GF-D8 (cell line): Measurements from ENCODE around the gene ORM1.

ENCODE experiments used
- DNase-seq: peaks from one replicate; lab custom pipeline; 2025; lab: John Stamatoyannopoulos, UW

The ORM1 gene

DNA sequence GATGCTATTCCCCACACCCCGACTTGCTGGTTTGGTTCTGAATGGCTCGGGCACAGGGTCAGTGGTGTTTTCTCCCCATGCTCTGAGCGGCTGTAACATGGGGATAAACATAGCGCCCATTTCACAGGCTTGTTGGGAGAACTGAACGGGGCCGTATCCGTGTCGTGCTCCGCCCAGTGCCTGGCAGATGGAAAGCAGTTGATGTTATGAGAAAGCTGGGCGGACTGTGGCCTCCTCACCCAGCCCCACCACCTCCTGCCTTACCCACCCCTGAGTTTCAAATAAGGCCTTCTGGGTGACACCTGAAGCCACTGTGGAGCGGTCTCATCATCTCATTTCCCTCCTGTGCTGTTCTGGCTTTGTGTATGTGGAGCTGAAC, 21.3 kb downstream of the ORM1 start:
- no peak for DNase-seq

DNA sequence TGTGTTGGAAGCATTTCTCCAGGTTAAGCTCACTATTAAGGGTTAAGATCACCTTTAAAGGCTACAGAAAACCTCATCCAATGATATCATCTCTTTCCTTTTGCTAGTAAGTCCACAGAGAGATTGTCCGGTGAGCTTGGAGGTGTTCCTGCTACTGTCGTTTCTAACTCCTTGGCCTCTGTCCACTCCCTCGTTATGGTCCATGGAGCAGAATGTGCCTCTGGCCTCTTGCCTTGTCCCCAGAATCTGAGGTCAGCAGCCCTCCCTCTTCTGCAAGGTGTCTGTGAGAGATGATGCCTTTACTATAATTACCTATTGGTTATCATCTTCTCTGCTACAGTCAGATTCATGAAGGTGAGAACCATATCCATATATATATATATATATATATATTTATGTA, 21.8 kb downstream of the ORM1 start:
- no peak for DNase-seq

DNA sequence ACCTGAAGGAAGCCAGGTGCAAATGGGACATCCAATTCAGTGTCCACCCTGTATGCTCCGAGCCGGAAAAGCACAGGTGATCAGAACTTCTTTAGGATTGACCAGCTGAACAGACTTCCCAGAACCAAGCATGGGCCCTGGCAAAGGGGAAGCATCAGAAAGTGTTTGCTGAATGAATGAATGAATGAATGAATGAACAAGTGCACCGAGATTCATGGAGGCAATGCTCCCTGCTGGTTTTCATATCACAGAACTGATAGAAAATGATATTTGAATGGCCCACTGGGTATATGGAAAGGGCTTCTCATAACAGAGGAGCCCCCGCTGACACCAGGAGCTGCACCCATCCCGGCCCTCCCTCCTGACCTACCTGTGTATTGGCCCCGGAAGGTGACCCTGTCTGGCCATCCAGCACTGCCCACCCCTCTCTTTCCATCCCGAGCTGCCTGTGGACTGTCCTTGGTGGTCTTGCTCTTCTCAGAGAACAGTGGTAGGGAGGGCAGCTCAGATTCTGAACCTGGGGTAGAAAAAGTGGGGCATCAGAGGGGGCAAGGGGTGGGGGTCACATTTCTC, 22.7 kb downstream of the ORM1 start:
- no peak for DNase-seq

DNA sequence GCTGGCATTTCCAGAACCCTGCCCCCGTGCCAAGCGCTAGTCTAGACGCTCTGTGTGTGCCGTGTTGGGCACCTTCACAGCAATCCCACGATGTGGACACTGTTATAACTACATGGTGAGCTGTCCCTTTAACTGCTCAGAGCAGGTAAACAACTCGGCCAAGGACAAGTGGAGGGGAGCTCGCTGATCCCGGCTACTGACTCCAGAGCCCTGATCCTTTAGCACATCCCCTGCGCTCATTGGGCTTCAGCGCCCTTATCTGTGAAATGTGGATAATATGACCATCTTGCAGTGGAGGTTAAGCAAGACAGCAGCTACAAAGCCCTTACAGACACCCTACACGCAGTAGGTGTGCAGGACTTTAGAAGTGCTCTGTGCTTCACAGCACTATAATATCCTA, 23.2 kb downstream of the ORM1 start:
- no peak for DNase-seq

DNA sequence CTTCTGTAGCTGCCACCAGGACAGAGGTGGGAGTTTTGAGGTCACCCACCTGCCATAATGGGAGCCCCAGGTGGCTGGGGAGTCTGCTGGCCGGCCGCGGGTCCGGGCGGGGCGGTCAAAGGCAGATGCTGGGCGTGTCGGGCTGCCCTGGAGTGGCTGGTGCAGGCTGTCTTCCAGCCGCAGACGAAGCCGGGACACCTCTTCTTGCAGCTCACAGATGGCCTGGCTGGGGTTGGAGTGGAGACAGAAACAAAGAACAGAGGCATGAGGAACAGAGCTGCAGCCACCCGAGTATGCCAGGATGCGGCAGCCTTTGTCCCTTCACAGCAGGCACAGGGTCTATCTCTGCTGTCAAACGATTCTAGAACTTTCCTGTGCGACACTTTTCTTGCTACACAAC, 24.8 kb downstream of the ORM1 start:
- DNase-seq = no peak

DNA sequence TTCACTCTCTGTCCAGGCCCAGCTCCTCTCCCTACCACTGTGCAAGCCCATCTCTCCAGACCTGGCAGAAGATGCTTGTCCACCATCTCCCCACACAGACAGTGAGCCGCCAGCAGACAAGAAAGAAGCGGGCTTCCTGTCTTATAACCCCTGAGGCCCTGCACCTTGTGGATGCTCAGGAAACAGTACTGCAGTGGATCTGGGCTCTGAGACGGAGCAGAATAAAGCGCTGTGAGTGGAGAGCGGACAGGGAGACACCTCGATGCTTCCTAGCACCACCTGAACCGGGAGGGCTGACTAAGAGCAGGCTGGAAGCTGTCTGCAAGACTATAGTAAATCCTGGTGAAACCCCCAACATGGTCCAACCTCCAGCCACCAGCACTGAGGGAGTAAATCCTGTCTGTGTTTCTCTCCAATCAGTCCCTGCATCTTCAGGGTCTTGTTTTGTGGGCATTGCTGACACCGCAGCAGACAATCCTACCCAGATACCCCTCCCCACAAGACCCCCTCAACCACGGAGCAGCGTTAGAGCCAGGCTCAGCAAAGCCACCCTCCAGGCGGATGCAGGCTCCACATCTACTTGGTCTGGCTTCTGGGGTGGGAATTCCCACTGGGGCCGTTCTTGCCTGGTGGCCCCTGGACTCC, 25.5 kb downstream of the ORM1 start:
- DNase-seq = no peak

DNA sequence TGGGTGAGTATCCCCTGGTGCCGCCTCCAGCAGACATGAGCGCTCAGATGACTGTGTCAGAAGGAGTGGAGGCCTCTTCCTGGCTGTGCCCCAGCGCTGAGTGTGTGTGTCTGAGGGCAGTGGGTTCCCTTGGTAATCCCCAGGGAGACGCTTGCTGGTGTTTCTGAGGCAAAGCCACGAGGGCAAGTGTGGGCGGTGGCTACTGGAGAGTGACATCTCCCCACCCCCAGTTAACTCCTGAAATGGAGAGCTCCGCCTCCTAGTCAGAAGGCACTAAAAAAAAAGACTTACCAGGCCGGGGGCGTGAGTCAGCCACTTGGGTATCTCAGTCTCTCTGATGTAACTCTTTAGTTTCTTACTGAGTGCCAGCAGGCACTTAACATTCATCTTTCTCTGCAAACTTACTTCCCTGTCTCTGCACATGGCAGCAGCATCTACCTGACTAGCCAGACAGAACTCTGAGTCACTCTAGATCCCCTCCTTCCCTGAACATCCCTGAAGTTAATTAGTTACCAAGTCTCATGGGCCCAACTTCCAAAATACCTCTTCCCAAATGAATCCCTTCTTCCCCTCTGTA, 26.1 kb downstream of the ORM1 start:
- peak; percentile 97 for DNase-seq

DNA sequence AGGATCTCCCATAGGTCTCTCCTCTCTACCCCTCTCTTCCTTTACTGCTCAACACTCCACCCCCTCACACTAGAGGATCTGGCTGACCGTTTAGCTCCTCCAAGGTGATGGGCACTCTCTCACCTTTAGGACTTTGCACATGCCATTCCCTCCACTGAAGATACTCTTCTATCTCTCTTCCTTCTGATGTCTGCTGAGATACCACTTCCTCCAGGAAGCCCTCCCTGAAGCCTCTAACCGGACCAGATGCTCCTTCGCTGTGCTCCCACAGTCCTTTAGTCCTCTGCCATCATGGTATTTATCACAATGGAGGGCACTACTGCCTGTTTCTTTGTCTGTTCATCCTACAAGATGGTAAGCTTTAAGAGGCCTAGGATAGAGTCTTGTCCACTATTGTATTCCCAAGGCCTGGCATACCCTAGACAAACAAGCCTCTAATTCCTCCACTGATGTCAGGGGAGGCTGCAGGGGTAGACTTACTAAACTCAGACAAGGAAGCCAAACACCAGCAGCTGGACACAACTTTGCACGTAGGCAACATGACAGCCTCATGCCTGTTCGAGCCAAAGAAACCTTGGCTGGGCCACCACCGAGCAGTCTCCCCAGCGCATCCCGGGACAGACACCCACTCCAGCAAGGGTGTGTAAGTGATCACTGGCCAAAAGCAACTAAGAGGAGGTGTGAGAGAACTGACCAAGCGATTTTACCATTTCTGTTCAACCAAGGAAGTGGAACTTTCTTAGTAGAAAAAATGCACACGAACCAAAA, 27.0 kb downstream of the ORM1 start:
- DNase-seq = no peak

DNA sequence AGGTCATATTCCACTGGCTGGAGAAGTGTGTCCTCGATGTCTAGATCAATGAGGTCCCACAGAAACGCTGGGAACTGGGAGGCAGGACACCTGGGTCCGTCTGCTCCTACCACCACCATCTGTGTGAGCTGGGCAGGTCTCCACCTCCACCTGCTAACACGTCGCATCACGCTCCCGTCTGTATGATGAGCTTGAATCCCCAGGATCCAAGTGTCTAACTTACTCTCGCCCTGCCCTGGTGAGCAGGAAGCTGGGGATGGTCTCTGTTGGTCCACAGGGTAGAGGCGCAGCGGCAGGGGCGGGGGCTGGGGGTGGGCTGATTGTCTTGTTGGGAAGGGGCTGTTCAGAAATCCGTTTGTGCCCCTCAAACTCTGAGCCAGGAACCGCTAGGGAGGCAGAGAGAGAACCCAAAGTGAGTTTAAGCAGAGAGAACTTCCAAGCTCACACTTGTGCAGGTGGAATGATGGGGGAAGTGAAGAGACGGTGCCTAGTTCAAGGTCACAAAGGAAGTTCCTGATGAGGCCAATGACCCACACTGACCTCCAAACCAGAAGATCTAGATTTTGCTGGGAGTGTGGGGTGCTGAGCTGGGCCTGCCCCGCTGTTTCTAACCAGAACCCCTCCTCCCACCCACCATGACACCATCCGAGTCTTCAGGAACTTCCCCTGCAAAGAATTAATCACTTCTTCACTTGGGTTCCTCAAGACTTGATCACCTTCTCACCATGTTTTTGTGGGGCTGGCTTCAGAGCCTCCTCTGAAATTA, 27.9 kb downstream of the ORM1 start:
- DNase-seq = no peak

DNA sequence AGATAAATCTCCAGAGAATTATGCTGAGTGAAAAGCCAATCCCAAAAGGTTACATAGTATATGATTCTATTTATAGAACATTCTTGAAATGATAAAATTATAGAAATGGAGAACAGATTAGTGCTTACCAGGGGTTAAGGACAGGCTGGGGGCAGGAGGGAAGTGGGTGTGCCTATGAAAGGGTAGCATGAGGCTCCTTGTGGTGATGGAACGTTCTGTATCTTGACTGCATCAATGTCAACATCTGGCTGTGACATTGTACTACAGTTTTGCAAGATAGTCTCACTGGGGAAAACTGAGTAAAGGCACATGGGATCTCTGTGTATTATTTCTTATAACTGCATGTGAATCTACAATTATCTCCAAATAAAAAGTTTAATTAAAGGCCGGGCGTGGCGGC, 29.0 kb downstream of the ORM1 start:
- DNase-seq = no peak

DNA sequence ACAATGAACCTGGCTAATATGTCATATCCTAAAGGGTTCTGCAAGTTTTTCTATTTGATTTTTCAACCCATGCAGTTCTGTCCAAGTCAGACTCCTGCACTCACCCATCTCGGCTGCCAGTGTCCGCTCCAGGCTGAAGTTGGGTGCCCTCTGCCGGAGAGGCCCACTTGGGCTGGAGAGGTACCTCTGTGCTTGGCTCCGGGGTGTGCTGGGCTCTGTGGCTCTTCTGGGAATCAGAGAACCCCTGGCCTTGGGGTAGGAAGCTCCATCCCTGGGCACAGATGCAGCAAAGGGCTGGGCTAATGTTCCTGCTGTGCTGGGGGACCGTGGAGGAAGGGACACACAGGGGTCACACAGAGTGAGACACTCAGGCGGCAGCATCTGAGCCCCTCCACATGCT, 32.9 kb downstream of the ORM1 start:
- DNase-seq = no peak

DNA sequence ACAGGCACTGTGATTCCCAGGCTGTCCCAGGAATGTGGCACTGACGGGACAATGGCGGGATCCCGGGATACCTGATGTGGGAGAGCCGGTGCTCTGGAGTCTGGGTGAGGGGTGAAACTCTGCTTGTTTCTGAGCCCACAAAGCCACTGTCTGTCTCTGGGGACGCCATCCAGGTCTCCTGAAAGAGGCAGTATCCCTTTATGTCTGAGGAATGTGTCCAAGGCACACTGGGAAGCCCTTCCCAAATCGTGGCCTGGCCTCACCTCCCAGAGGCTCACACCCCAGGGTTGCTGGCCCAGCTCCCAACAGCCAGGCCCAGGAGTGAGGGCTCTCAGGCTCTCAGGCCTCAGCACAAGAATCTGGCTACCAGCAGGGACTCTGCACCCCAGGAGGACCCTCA, 33.9 kb downstream of the ORM1 start:
- DNase-seq = no peak

DNA sequence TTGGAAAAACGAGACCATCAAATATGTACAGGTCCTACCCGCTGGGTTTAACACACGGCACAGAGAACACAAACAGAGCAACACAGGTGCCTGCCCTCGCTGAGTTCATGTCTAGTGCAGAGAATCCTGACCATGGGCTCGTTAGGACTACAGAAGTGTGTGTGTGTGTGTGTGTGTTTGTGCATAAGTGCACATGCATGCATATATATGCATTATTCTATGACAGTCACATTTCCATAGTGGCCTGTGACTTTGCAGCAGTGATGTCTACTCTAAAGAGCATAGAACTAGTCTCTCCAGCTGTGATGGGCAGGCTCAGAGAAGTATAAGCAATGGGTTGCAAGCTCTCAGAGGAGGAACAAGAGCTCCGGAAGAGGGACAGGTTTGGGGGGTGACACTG, 34.5 kb downstream of the ORM1 start:
- no peak for DNase-seq

DNA sequence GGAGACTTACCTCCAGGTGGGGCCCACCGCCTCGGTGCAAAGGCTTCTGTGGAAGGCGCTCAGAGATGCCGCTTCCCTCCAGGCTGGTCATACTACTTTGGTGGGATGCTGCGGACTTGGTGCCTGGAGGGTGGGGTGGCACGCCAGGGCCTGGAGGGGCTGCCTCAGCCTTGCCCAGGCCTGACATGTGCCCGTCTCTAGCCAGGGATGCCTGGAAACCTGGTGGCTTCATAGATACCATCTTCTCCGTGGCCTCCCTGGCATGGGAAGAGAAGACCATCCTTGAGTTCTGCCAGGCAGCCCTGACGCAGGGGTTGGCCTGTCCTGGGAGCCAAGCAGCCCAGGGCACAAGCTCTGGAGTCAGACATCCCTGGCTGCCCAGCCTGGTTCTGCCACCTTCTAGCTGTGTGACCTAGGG, 35.0 kb downstream of the ORM1 start:
- DNase-seq = no peak

DNA sequence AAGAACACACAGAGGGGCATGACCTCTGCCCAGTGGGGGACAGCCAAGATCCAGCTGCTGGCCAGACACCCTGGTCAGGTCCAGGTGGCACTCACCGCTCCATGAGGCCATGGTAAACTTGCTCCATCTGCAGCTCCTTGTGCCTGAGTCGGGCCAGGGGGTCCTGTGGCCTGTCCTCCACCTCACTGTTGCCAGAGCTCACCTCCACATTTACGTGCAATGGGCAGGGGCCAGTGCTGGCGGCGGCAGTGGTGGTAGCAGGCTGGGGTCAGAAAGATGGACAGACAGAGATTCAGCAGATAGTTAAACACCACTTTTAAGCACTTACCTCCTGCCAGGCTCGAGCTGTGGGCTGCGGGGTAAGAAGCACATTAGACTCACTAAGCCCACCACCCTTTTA, 36.9 kb downstream of the ORM1 start:
- no peak for DNase-seq

DNA sequence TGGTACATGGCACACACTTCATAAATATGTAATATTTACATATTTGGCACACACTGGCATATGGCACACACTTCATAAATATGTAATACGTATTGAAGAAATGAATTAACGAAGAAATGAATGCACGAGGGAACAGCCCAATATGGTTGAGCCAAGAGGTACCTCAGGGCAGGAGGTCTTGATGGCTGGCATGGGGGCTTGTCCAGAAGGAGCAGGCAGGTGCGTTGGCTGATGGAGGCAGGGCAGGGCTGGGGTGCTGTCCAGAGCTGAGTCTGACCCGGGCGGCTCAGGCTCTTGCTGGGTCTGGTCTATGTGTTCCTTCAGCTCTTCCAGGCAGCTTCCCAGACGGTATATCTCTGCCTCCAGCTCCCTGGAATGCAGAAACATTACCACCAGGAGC, 38.6 kb downstream of the ORM1 start:
- no peak for DNase-seq

DNA sequence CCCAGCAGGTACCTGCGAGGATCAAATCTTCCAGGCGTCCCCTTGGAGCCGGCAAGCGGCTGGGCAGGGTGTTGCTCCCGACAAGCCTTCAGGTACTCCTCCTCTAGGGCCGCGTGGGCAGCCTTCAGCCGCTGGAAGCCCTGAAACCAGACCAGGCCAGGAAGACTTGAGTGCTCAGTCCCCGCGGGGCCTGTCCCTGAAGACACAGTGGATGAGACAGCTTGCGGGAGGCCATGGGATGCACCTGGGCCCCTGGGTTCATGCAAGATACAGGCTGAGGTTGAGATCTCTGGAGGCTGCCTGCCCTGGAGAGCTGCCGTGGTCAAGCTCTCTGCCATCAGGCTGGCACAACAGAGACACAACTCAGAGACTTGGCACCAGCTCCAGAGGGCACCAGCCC, 39.5 kb downstream of the ORM1 start:
- DNase-seq = no peak

DNA sequence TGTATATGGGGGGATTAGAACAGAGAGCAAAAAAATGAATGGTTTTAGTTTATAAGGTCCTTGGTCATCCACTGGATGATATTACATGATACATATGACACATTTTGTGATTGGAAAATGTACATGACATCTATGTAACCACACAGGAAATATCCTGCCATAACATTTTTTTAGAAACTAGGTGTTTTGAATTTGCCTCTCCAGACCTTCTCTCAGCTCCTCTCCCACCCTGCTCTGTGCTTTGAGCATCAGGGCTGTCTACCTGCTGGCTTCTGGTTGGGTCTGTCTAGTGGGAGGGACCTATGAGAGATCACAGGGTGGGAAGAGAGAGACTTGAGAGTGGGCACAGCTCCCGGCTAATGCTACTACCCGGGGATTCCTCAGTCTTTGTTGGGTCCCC, 40.5 kb downstream of the ORM1 start:
- no peak for DNase-seq

DNA sequence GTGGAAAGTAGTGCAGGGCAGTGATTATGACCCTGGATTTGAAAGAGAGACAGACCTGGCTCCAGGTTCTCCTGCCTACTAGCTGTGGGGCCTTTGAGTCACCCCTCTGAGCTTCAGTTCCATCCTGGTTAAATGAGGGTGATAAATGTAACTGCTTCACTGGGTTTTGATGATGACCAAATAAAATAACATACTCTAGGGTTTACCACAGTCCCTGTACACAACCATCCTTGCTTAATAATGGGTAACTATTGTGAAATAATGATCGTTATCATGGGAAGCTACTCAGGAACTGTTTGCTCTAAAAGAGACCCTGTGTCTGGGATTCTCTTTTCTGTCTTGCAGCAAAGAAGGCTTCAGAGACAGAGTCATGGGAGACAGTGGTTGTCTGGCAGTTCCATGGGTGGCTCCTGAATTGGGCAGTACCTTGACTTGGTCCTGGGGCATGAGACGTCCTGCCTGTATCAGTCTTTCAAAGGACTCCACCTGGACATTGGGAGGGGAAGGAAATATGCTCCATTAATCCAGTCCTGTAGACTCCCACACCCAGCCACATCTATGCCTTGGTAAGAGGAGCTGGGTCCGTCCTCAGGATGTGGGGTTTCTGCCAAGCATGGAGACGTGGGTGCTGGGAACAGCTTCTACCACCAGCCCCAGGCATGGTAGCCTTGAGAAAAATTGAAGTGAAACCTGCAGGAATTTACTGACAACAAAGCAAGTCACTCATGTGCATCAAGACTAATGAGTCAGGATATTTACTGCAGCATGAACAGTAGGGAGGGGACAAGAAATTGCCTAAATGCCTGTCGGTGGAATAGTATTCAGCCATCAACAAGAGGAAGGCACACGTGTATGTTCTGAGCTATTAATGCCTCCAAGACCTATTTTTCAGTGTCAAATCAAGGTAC, 41.5 kb downstream of the ORM1 start:
- DNase-seq = peak; percentile 87

DNA sequence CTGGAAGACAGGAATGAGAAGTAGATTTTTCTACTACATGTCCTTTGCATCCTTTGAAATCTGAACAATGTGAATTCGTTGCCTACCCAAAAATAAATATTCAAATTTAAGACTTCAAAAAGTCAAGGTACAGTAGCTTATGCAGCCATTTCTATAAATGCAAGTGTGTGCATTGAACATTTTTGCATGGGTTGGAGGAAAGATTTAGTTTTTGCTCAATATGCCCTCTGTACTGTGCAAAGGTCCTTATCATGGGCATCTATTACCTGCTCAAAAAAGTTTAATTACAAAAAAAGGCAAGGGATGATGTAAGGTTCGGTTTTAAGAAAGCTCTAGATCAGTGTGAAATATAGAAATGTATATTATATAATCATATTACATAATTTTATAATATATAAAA, 42.3 kb downstream of the ORM1 start:
- no peak for DNase-seq

DNA sequence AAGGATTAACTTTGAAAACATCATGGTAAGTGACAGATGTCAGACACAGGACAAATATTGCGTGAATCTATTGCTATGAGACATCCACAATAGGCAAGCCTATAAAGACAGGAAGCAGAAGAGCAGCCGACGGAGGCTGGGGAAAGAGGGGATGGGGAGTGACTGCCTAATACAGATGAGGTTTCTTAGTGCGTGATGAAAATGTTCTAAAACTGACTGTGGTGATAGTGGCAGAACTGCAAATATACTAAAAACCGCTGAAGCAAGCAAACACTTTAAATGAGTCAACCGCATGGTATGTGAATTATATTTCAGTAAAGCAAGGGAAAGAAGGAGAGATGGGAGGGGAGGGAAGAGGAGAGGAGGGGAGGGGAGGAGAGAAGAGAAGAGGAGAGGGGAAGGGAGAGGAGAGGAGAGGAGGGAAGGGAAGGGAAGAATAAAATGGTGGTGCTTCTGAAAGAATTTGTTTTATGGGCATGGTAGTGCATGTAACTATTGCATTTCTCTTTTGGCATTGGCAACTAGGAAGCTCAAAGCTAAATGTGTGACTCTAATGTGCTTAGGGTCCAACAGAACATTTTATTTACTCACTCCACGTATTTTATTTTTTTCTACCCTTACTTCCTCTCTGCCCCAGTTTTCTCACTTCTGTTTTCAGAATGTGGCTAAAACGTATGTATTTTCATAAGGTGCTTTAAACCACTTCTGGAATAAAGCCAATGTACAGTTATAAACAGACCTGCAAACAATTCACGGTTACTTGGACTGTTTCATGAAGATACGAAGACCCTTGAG, 43.6 kb downstream of the ORM1 start:
- DNase-seq = no peak
